Ectodermal cell (in vitro differentiated cells): ENCODE results near the gene NEDD4L.

Source experiments
- H3K27ac ChIP-seq: 2 replicates; pipeline ENCODE4 v1.7.0; 2013; ENCODE audit warnings: mild to moderate bottlenecking, low read depth, low read length; ENCODE audit not compliant: insufficient read depth, poor library complexity, severe bottlenecking
- H3K27me3 ChIP-seq: 2 replicates; pipeline ENCODE4 v1.7.0; 2013; ENCODE audit warnings: mild to moderate bottlenecking, low read length; ENCODE audit not compliant: insufficient read depth, control insufficient read depth, poor library complexity, severe bottlenecking
- H3K36me3 ChIP-seq: one replicate; pipeline ENCODE4 v1.7.0; 2013; ENCODE audit warnings: low read length; ENCODE audit not compliant: control insufficient read depth, insufficient read depth
- H3K4me1 ChIP-seq: one replicate; pipeline ENCODE4 v1.7.0; 2013; ENCODE audit warnings: low read length; ENCODE audit not compliant: control insufficient read depth, insufficient read depth
- H3K4me3 ChIP-seq: 2 replicates; pipeline ENCODE4 v1.7.0; 2013; ENCODE audit warnings: low read depth, low read length, control low read depth; ENCODE audit not compliant: insufficient read depth
- H3K9me3 ChIP-seq: 2 replicates; pipeline ENCODE4 v1.7.0; 2013; ENCODE audit warnings: mild to moderate bottlenecking, low read length, moderate library complexity; ENCODE audit not compliant: control insufficient read depth
- WGBS, 2 experiments: methylation state at CpG; one replicate each; pipeline ENCODE4 v1.1.7; 2013; ENCODE audit warnings: missing lambda C conversion rate in 2 of 2; 5-methylcytosine and 5-hydroxymethylcytosine counted together

The NEDD4L gene

GRCh38 chr18:58064406-58064998 lies 20.5 kb downstream of the NEDD4L start:
- H3K27me3 ChIP-seq = no peaks in the 10 kb centered on the region
- 85% methylated on average over 10 of the region's 10 CpGs for WGBS, 2 experiments

GRCh38 chr18:58065956-58066355 lies 21.9 kb downstream of the NEDD4L start:
- H3K36me3 ChIP-seq = no peaks in the 10 kb centered on the region
- WGBS, 2 experiments = 100% methylated on average over 3 of the region's 3 CpGs

More at GRCh38 chr18:58064406-58064998, 20.5 kb downstream of the NEDD4L start:
- no peak overlapping the region for H3K27ac ChIP-seq
- no peaks in the 10 kb centered on the region for H3K9me3 ChIP-seq
- H3K4me1 ChIP-seq = peaks cover 2% of the 10 kb centered on the region
- no peaks in the 10 kb centered on the region for H3K36me3 ChIP-seq
- H3K4me3 ChIP-seq = no peak overlapping the region

GRCh38 chr18:58067601-58068000 lies 23.6 kb downstream of the NEDD4L start:
- no peaks in the 10 kb centered on the region for H3K27me3 ChIP-seq
- no peak overlapping the region for H3K4me3 ChIP-seq
- H3K36me3 ChIP-seq = no peaks in the 10 kb centered on the region
- no peaks in the 10 kb centered on the region for H3K9me3 ChIP-seq
- H3K4me1 ChIP-seq = peaks cover 5% of the 10 kb centered on the region
- WGBS, 2 experiments = 93 to 97% methylated on average over 2 of the region's 2 CpGs
- no peak overlapping the region for H3K27ac ChIP-seq

More at GRCh38 chr18:58065956-58066355, 21.9 kb downstream of the NEDD4L start:
- H3K4me3 ChIP-seq = no peak overlapping the region
- no peaks in the 10 kb centered on the region for H3K9me3 ChIP-seq
- no peak overlapping the region for H3K27ac ChIP-seq
- H3K4me1 ChIP-seq = peaks cover 5% of the 10 kb centered on the region
- no peaks in the 10 kb centered on the region for H3K27me3 ChIP-seq

- Histone ChIP-seq H3K9me3 (no peaks in the 10 kb centered on the region), H3K4me1 (peaks cover 5% of the 10 kb centered on the region), H3K4me3 (no peak overlapping the region), H3K36me3 (no peaks in the 10 kb centered on the region), H3K27ac (no peak overlapping the region), H3K27me3 (no peaks in the 10 kb centered on the region)
Observed at GRCh38 chr18:58069099-58069498, 25.1 kb downstream of the NEDD4L start.

- Histone ChIP-seq H3K27me3 (no peaks in the 10 kb centered on the region), H3K4me3 (no peak overlapping the region), H3K9me3 (no peaks in the 10 kb centered on the region), H3K4me1 (peaks cover 5% of the 10 kb centered on the region), H3K27ac (no peak overlapping the region), H3K36me3 (no peaks in the 10 kb centered on the region)
- 21 to 25% methylated on average over 2 to 3 of the region's 3 CpGs for WGBS, 2 experiments
Observed at GRCh38 chr18:58069721-58070292, 25.8 kb downstream of the NEDD4L start.

GRCh38 chr18:58076052-58076451 lies 32.0 kb downstream of the NEDD4L start:
- H3K9me3 ChIP-seq = no peaks in the 10 kb centered on the region
- 92 to 93% methylated on average over 2 of the region's 2 CpGs for WGBS, 2 experiments
- H3K36me3 ChIP-seq = no peaks in the 10 kb centered on the region
- H3K27ac ChIP-seq = no peak overlapping the region
- H3K27me3 ChIP-seq = no peaks in the 10 kb centered on the region
- no peak overlapping the region for H3K4me3 ChIP-seq
- H3K4me1 ChIP-seq = no peaks in the 10 kb centered on the region

GRCh38 chr18:58077329-58077728 lies 33.3 kb downstream of the NEDD4L start:
- Histone ChIP-seq H3K4me1 (no peaks in the 10 kb centered on the region), H3K27me3 (no peaks in the 10 kb centered on the region), H3K36me3 (no peaks in the 10 kb centered on the region), H3K9me3 (no peaks in the 10 kb centered on the region), H3K27ac (no peak overlapping the region), H3K4me3 (no peak overlapping the region)
- WGBS, 2 experiments = 96% methylated on average over 9 of the region's 9 CpGs

- 96 to 97% methylated on average over 11 of the region's 11 CpGs for WGBS, 2 experiments
Observed at GRCh38 chr18:58078889-58079573, 35.0 kb downstream of the NEDD4L start.

GRCh38 chr18:58080451-58080850 lies 36.4 kb downstream of the NEDD4L start:
- H3K36me3 ChIP-seq = no peaks in the 10 kb centered on the region
- no peak overlapping the region for H3K4me3 ChIP-seq
- H3K9me3 ChIP-seq = no peaks in the 10 kb centered on the region
- H3K27me3 ChIP-seq = no peaks in the 10 kb centered on the region
- no peak overlapping the region for H3K27ac ChIP-seq
- no peaks in the 10 kb centered on the region for H3K4me1 ChIP-seq
- WGBS, 2 experiments = 86 to 87% methylated on average over 3 of the region's 3 CpGs

More at GRCh38 chr18:58078889-58079573, 35.0 kb downstream of the NEDD4L start:
- H3K36me3 ChIP-seq = no peaks in the 10 kb centered on the region
- no peak overlapping the region for H3K27ac ChIP-seq
- H3K27me3 ChIP-seq = no peaks in the 10 kb centered on the region
- H3K4me3 ChIP-seq = no peak overlapping the region
- no peaks in the 10 kb centered on the region for H3K9me3 ChIP-seq
- no peaks in the 10 kb centered on the region for H3K4me1 ChIP-seq

GRCh38 chr18:58087928-58088690 lies 44.1 kb downstream of the NEDD4L start:
- Histone ChIP-seq H3K27ac (no peak overlapping the region), H3K9me3 (no peaks in the 10 kb centered on the region), H3K4me1 (no peaks in the 10 kb centered on the region), H3K4me3 (no peak overlapping the region), H3K27me3 (no peaks in the 10 kb centered on the region), H3K36me3 (no peaks in the 10 kb centered on the region)
- WGBS, 2 experiments = 84 to 85% methylated on average over 5 of the region's 6 CpGs
